IMR-90 (cell line): ENCODE data around the gene SYNE3.

Experiments
- CEBPB ChIP-seq: IDR thresholded peaks from 2 replicates; pipeline ENCODE4 v1.6.1; 2012; ENCODE audit warnings: low read depth, low read length, improper control_type of control experiment
- CHD1 ChIP-seq: IDR thresholded peaks from 2 replicates; pipeline ENCODE4 v1.6.1; 2012; ENCODE audit warnings: low read depth, low read length, improper control_type of control experiment
- MAFK ChIP-seq: IDR thresholded peaks from 2 replicates; pipeline ENCODE4 v1.6.1; 2012; ENCODE audit warnings: low read depth, low read length, improper control_type of control experiment
- NFE2L2 ChIP-seq: fragments of 150-350 bp; IDR thresholded peaks from 2 replicates; pipeline ENCODE4 v1.6.1; 2016; ENCODE audit warnings: low read depth, mild to moderate bottlenecking, low read length
- POLR2A ChIP-seq: IDR thresholded peaks from 2 replicates; pipeline ENCODE4 v1.6.1; 2012; ENCODE audit warnings: mild to moderate bottlenecking, low read depth, low read length
- RAD21 ChIP-seq: IDR thresholded peaks from 2 replicates; pipeline ENCODE4 v1.6.1; 2012; ENCODE audit warnings: low read length, improper control_type of control experiment
- RCOR1 ChIP-seq: IDR thresholded peaks from 2 replicates; pipeline ENCODE4 v1.6.1; 2012; ENCODE audit warnings: mild to moderate bottlenecking, low read length, improper control_type of control experiment; ENCODE audit not compliant: insufficient replicate concordance
- SMC3 ChIP-seq: fragments of 150-350 bp; IDR thresholded peaks from 2 replicates; pipeline ENCODE4 v1.6.1; 2016; ENCODE audit warnings: low read depth, mild to moderate bottlenecking, antibody characterized with exemption, low read length, moderate library complexity
- TF ChIP-seq, protein P1 (sequence below): conservative IDR thresholded peaks from 2 replicates; pipeline ENCODE4 v1.5.1; 2012; ENCODE audit warnings: mild to moderate bottlenecking, low read depth, low read length, improper control_type of control experiment
- TF ChIP-seq, protein P2 (sequence below): fragments of 150-350 bp; IDR thresholded peaks from 2 replicates; pipeline ENCODE4 v1.6.1; 2017; ENCODE audit warnings: mild to moderate bottlenecking, antibody characterized with exemption, low read length, low read depth
- TF ChIP-seq, protein P3 (sequence below): fragments of 150-350 bp; IDR thresholded peaks from 2 replicates; pipeline ENCODE4 v1.6.1; 2016; ENCODE audit warnings: low read depth, mild to moderate bottlenecking, low read length, moderate library complexity, borderline replicate concordance

DNA sequence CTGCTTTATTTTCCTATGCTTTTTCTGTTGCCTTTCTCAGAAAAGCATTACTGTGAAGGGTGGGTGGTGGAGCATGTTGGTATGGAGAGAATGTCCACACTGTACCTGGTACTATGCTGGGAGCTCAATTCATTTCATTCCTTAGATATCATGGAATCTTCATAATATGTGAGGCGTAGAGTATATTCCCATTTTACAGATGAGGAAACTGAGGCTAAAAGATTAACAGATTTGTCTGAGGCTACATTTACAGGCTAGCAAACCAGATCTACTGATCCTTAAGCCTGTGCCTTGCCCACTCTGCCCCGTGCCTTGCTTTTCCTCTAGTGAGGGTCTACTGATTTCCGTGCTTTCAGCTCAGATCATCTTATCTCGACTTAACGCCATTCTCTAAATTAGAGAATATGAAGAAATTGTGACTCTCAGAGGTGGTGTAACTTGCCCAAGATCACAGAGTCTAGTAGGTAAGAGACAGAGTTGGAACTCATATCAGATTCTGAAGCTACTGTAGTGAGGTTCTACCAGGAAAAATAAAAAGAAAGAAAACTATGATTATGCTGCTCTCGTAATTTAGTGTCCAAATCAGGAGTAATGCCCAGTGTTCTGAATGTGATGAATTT, 23.9 kb upstream of the SYNE3 start:
- TF ChIP-seq, protein P1, sequence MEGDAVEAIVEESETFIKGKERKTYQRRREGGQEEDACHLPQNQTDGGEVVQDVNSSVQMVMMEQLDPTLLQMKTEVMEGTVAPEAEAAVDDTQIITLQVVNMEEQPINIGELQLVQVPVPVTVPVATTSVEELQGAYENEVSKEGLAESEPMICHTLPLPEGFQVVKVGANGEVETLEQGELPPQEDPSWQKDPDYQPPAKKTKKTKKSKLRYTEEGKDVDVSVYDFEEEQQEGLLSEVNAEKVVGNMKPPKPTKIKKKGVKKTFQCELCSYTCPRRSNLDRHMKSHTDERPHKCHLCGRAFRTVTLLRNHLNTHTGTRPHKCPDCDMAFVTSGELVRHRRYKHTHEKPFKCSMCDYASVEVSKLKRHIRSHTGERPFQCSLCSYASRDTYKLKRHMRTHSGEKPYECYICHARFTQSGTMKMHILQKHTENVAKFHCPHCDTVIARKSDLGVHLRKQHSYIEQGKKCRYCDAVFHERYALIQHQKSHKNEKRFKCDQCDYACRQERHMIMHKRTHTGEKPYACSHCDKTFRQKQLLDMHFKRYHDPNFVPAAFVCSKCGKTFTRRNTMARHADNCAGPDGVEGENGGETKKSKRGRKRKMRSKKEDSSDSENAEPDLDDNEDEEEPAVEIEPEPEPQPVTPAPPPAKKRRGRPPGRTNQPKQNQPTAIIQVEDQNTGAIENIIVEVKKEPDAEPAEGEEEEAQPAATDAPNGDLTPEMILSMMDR: no peak
- TF ChIP-seq, protein P2, sequence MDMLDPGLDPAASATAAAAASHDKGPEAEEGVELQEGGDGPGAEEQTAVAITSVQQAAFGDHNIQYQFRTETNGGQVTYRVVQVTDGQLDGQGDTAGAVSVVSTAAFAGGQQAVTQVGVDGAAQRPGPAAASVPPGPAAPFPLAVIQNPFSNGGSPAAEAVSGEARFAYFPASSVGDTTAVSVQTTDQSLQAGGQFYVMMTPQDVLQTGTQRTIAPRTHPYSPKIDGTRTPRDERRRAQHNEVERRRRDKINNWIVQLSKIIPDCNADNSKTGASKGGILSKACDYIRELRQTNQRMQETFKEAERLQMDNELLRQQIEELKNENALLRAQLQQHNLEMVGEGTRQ: no peak
- TF ChIP-seq SMC3 (no peak), RAD21 (no peak), RCOR1 (no peak), POLR2A (no peak), MAFK (no peak), NFE2L2 (no peak), CEBPB (no peak), CHD1 (no peak)
- TF ChIP-seq, protein P3, sequence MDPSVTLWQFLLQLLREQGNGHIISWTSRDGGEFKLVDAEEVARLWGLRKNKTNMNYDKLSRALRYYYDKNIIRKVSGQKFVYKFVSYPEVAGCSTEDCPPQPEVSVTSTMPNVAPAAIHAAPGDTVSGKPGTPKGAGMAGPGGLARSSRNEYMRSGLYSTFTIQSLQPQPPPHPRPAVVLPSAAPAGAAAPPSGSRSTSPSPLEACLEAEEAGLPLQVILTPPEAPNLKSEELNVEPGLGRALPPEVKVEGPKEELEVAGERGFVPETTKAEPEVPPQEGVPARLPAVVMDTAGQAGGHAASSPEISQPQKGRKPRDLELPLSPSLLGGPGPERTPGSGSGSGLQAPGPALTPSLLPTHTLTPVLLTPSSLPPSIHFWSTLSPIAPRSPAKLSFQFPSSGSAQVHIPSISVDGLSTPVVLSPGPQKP: no peak
